Renal pelvis (tissue), 4 donors: Measurements from ENCODE around the gene KRTAP1-5. TPM values are rescaled to one million over a fixed set of nuclear protein-coding genes. Genes with fewer than 3 reads are reported as not detected.
"Not testable (repeated sequence)": the region's sequence is repeated elsewhere in the genome, so short reads cannot be mapped to it uniquely, and the experiment has no call there.

Source experiments
- DNase-seq: peaks from one replicate; pipeline ENCODE4 v3.0.0-alpha.2; 2013
- polyA plus RNA-seq, 3 donors: library from polyadenylated mRNA; unstranded; fragments of 120-200 nt; gene quantifications; one replicate each; pipeline ENCODE4 v1.2.1, GENCODE V29; 2013; ENCODE audit not compliant: insufficient read length in 3 of 3

KRTAP1-5 gene
- polyA plus RNA-seq, 3 donors: not detected

- no peak for DNase-seq
Observed at GRCh38 chr17:41008811-41009210, 18.2 kb downstream of the KRTAP1-5 start, which contains the start of gene KRTAP3-1. Gene KRTAP3-1, minus strand, starts transcription at chr17:41009128. Its CDS starts 54 bp downstream, at chr17:41009074.

GRCh38 chr17:41004397-41004796 lies 22.6 kb downstream of the KRTAP1-5 start:
- DNase-seq: no peak

- no peak for DNase-seq
Observed at GRCh38 chr17:41003926-41004325, 23.1 kb downstream of the KRTAP1-5 start.

GRCh38 chr17:41002814-41003213 lies 24.2 kb downstream of the KRTAP1-5 start:
- no peak for DNase-seq

- no peak for DNase-seq
Observed at GRCh38 chr17:41001795-41002194, 25.2 kb downstream of the KRTAP1-5 start.

GRCh38 chr17:40999563-40999962 lies 27.4 kb downstream of the KRTAP1-5 start, which contains the start of gene KRTAP3-2:
Gene KRTAP3-2, minus strand, starts transcription at chr17:40999906. Its CDS starts 53 bp downstream, at chr17:40999853.
- not testable (repeated sequence) for DNase-seq

- no peak for DNase-seq
Observed at GRCh38 chr17:40997361-40997760, 29.6 kb downstream of the KRTAP1-5 start.

GRCh38 chr17:40996829-40997228 lies 30.2 kb downstream of the KRTAP1-5 start:
- DNase-seq: no peak

GRCh38 chr17:40995116-40995515 lies 31.9 kb downstream of the KRTAP1-5 start:
- DNase-seq: no peak

GRCh38 chr17:40993839-40994238 lies 33.2 kb downstream of the KRTAP1-5 start, which contains the start of gene KRTAP3-3:
Gene KRTAP3-3, minus strand, starts transcription at chr17:40994164. Its CDS starts 67 bp downstream, at chr17:40994097.
- DNase-seq: no peak

GRCh38 chr17:40993084-40993483 lies 33.9 kb downstream of the KRTAP1-5 start:
- DNase-seq: no peak

- no peak for DNase-seq
Observed at GRCh38 chr17:40992666-40993065, 34.3 kb downstream of the KRTAP1-5 start.

GRCh38 chr17:40986920-40987319 lies 40.1 kb downstream of the KRTAP1-5 start:
- no peak for DNase-seq

- DNase-seq: no peak
Observed at GRCh38 chr17:40984226-40984625, 42.8 kb downstream of the KRTAP1-5 start, which contains the start of gene KRT40. Gene KRT40, minus strand, starts transcription at chr17:40984326. Its CDS starts 53 bp downstream, at chr17:40984273.

GRCh38 chr17:40981115-40981514 lies 45.9 kb downstream of the KRTAP1-5 start:
- DNase-seq: no peak

GRCh38 chr17:40980596-40980995 lies 46.4 kb downstream of the KRTAP1-5 start:
- DNase-seq: no peak

- no peak for DNase-seq
Observed at GRCh38 chr17:40980117-40980516, 46.9 kb downstream of the KRTAP1-5 start.

GRCh38 chr17:40978575-40979151 lies 48.3 kb downstream of the KRTAP1-5 start:
- no peak for DNase-seq

Other genes with a start within 250 kb of the KRTAP1-5 start
- under 1 TPM in 1 of 3 donors, not detected in 2; 0.30 TPM for gene KRT27, start 244.7 kb downstream of the KRTAP1-5 start, polyA plus RNA-seq
- not detected for gene KRT28, start 227.2 kb downstream of the KRTAP1-5 start, polyA plus RNA-seq
- gene KRT10, start 204.6 kb downstream of the KRTAP1-5 start, polyA plus RNA-seq: 10 to 100 TPM; 41.9 to 48.9 (median 45.9) TPM
- under 1 TPM in 2 of 3 donors, not detected in 1; 0.19 to 0.36 TPM for gene KRT12, start 160.0 kb downstream of the KRTAP1-5 start, polyA plus RNA-seq
- gene KRT20, start 142.0 kb downstream of the KRTAP1-5 start, polyA plus RNA-seq: under 1 TPM; 0.17 to 0.80 (median 0.36) TPM
- under 1 TPM; 0.71 to 1.00 (median 0.91) TPM for gene KRT23, start 89.6 kb downstream of the KRTAP1-5 start, polyA plus RNA-seq
- gene KRT39, start 60.3 kb downstream of the KRTAP1-5 start, polyA plus RNA-seq: not detected
- under 1 TPM in 1 of 3 donors, not detected in 2; 0.12 TPM for gene KRT40, start 42.9 kb downstream of the KRTAP1-5 start, polyA plus RNA-seq
- gene KRTAP3-3, start 33.0 kb downstream of the KRTAP1-5 start, polyA plus RNA-seq: not detected
- gene KRTAP3-2, start 27.3 kb downstream of the KRTAP1-5 start, polyA plus RNA-seq: not detected
- not detected for gene KRTAP3-1, start 18.1 kb downstream of the KRTAP1-5 start, polyA plus RNA-seq
- gene KRTAP1-4, start 3.0 kb upstream of the KRTAP1-5 start, polyA plus RNA-seq: not detected
- gene KRTAP1-3, start 7.7 kb upstream of the KRTAP1-5 start, polyA plus RNA-seq: not detected
- gene KRTAP1-1, start 14.2 kb upstream of the KRTAP1-5 start, polyA plus RNA-seq: not detected
- gene KRTAP2-1, start 20.1 kb upstream of the KRTAP1-5 start, polyA plus RNA-seq: not detected
- gene KRTAP2-2, start 28.0 kb upstream of the KRTAP1-5 start, polyA plus RNA-seq: not detected
- not detected for gene KRTAP2-3, start 32.9 kb upstream of the KRTAP1-5 start, polyA plus RNA-seq
- gene KRTAP2-4, start 38.7 kb upstream of the KRTAP1-5 start, polyA plus RNA-seq: not detected
- not detected for gene KRTAP4-7, start 56.9 kb upstream of the KRTAP1-5 start, polyA plus RNA-seq
- not detected for gene KRTAP4-8, start 70.9 kb upstream of the KRTAP1-5 start, polyA plus RNA-seq
- not detected for gene KRTAP4-16, start 75.0 kb upstream of the KRTAP1-5 start, polyA plus RNA-seq
- gene KRTAP4-9, start 78.2 kb upstream of the KRTAP1-5 start, polyA plus RNA-seq: not detected
- not detected for gene KRTAP4-11, start 91.2 kb upstream of the KRTAP1-5 start, polyA plus RNA-seq
- gene KRTAP4-12, start 97.0 kb upstream of the KRTAP1-5 start, polyA plus RNA-seq: not detected
- not detected for gene KRTAP4-6, start 113.3 kb upstream of the KRTAP1-5 start, polyA plus RNA-seq
- gene KRTAP4-5, start 122.6 kb upstream of the KRTAP1-5 start, polyA plus RNA-seq: not detected
- not detected for gene KRTAP4-4, start 133.5 kb upstream of the KRTAP1-5 start, polyA plus RNA-seq
- gene KRTAP4-3, start 141.0 kb upstream of the KRTAP1-5 start, polyA plus RNA-seq: not detected
- not detected for gene KRTAP4-2, start 151.0 kb upstream of the KRTAP1-5 start, polyA plus RNA-seq
- not detected for gene KRTAP4-1, start 157.7 kb upstream of the KRTAP1-5 start, polyA plus RNA-seq
- not detected for gene KRTAP9-1, start 162.7 kb upstream of the KRTAP1-5 start, polyA plus RNA-seq
- gene KRTAP9-2, start 199.4 kb upstream of the KRTAP1-5 start, polyA plus RNA-seq: not detected
- gene KRTAP9-3, start 205.2 kb upstream of the KRTAP1-5 start, polyA plus RNA-seq: not detected
- gene KRTAP9-8, start 210.8 kb upstream of the KRTAP1-5 start, polyA plus RNA-seq: not detected
- not detected for gene KRTAP9-4, start 222.5 kb upstream of the KRTAP1-5 start, polyA plus RNA-seq
- not detected for gene KRTAP9-9, start 228.2 kb upstream of the KRTAP1-5 start, polyA plus RNA-seq
- under 1 TPM in 2 of 3 donors, not detected in 1; 0.09 to 0.22 TPM for gene KRTAP9-6, start 238.2 kb upstream of the KRTAP1-5 start, polyA plus RNA-seq
- gene KRTAP9-7, start 248.5 kb upstream of the KRTAP1-5 start, polyA plus RNA-seq: not detected